Myocyte (in vitro differentiated cells): Measurements from ENCODE around the gene DIDO1. TPM values are rescaled to one million over a fixed set of nuclear protein-coding genes. Genes with fewer than 3 reads are reported as not detected.

Experiments used
- DNase-seq: peaks from one replicate; pipeline ENCODE4 v3.0.0-alpha.2; 2012; ENCODE audit warnings: low read depth
- total RNA-seq: library from RNA; depleted of rRNA; stranded (reverse); fragments of >200 nt; gene quantifications from 2 replicates; pipeline ENCODE4 v1.2.3, GENCODE V29; 2014

The DIDO1 gene
- total RNA-seq, 1 donor from 2014 or later, result 31.9 TPM

- DNase-seq, result no peak
These were observed 14.5 kb downstream of the DIDO1 start for GRCh38 chr20:62911701-62912280.

- DNase-seq, result no peak
These were observed 15.4 kb downstream of the DIDO1 start for GRCh38 chr20:62910777-62911497.

GRCh38 chr20:62910217-62910766 is 16.0 kb downstream of the DIDO1 start:
- no peak for DNase-seq

GRCh38 chr20:62908971-62909791 is 17.1 kb downstream of the DIDO1 start:
- DNase-seq, result peak; percentile 78

- no peak for DNase-seq
These were observed 18.7 kb downstream of the DIDO1 start for GRCh38 chr20:62907384-62908317.

GRCh38 chr20:62906647-62907375 is 19.5 kb downstream of the DIDO1 start:
- no peak for DNase-seq

GRCh38 chr20:62906209-62906608 is 20.1 kb downstream of the DIDO1 start:
- no peak for DNase-seq

GRCh38 chr20:62905536-62906117 is 20.7 kb downstream of the DIDO1 start:
- no peak for DNase-seq

GRCh38 chr20:62902926-62903615 is 23.2 kb downstream of the DIDO1 start:
- DNase-seq, result no peak

- DNase-seq, result no peak
These were observed 24.4 kb downstream of the DIDO1 start for GRCh38 chr20:62901891-62902290.

- DNase-seq, result no peak
These were observed 25.4 kb downstream of the DIDO1 start for GRCh38 chr20:62900692-62901584.

GRCh38 chr20:62900052-62900691 is 26.1 kb downstream of the DIDO1 start:
- DNase-seq, result peak; percentile 57

GRCh38 chr20:62899633-62900051 is 26.7 kb downstream of the DIDO1 start:
- no peak for DNase-seq

GRCh38 chr20:62898970-62899632 is 27.2 kb downstream of the DIDO1 start:
- DNase-seq, result no peak

GRCh38 chr20:62898093-62898964 is 28.0 kb downstream of the DIDO1 start:
- DNase-seq, result no peak

GRCh38 chr20:62897666-62898065 is 28.6 kb downstream of the DIDO1 start:
- DNase-seq, result no peak
